IPS-20b (cell line): ENCODE data around the gene CLSTN2.

Experiments used
- H3K27ac ChIP-seq: one replicate; pipeline ENCODE4 v1.5.1; 2013; ENCODE audit warnings: low read length
- H3K27me3 ChIP-seq: 2 replicates; pipeline ENCODE4 v1.6.1; 2013; ENCODE audit warnings: mild to moderate bottlenecking, low read length, inconsistent platforms; ENCODE audit not compliant: insufficient read depth
- H3K36me3 ChIP-seq: 2 replicates; pipeline ENCODE4 v1.6.1; 2013; ENCODE audit warnings: low read depth, mild to moderate bottlenecking, inconsistent platforms, low read length, moderate library complexity; ENCODE audit not compliant: insufficient read depth
- H3K4me1 ChIP-seq: 2 replicates; pipeline ENCODE4 v1.6.1; 2013; ENCODE audit warnings: mild to moderate bottlenecking, control low read depth, inconsistent platforms, low read length, moderate library complexity; ENCODE audit not compliant: insufficient read depth
- H3K4me3 ChIP-seq: 2 replicates; pipeline ENCODE4 v1.5.1; 2013; ENCODE audit warnings: mild to moderate bottlenecking, low read length, inconsistent platforms
- H3K9ac ChIP-seq: 2 replicates; pipeline ENCODE4 v1.6.1; 2013; ENCODE audit warnings: low read depth, mild to moderate bottlenecking, inconsistent platforms, low read length, moderate library complexity
- H3K9me3 ChIP-seq: 2 replicates; pipeline ENCODE4 v1.6.1; 2013; ENCODE audit warnings: mild to moderate bottlenecking, low read depth, low read length, inconsistent platforms; ENCODE audit not compliant: insufficient read depth

CLSTN2 gene

DNA sequence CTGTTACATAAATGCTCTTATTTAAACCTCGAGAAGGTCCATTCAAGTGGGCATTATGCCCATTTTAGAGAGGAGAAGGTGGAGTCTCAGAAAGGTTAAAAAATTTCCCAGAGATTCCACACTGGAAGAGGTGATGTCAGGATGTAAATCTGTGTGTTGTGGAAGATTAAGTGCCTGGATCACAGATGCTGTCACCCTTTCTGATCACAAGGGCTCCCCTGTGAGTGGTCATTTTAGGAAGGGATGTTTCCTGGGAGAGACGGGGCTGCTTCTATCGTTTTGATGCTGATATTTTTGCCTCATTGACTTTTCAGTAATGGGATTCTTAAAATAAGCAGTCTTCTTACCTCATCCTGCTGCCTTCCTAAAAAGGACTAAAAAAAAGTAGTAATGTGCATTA lies 132.5 kb downstream of the CLSTN2 start:
- H3K9ac ChIP-seq, result no peak overlapping the region
- H3K4me3 ChIP-seq, result no peak overlapping the region
- no peaks in the 10 kb centered on the region for H3K4me1 ChIP-seq
- H3K36me3 ChIP-seq, result no peaks in the 10 kb centered on the region
- H3K27me3 ChIP-seq, result no peaks in the 10 kb centered on the region; the same call in 1 of the 2 replicates
- no peak overlapping the region for H3K27ac ChIP-seq
- H3K9me3 ChIP-seq, result no peaks in the 10 kb centered on the region

DNA sequence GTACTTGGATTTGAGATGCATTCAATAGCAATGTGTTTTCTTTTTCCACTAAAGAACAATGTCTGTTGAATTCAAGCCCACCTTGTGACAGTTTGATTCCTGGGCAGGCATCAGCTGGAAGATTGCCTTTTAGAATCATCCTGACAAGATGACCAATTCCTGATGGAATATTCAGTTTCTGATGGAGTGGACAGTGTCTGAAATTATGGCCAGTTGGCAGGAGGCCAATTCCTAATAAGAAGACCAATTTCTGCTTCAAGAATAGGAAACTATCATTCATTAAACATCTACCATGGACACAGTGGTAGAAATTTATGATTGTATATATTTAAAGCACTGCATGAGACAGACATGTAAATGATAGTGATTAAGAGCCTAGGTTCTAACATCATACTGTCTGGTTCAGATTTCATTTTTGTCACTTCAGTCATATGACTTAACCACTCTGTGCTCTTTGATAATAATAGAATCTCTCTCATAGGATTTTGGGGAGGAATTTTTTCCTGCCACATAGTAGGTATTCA lies 133.6 kb downstream of the CLSTN2 start:
- Histone ChIP-seq H3K9ac (no peak overlapping the region), H3K4me1 (no peaks in the 10 kb centered on the region), H3K36me3 (no peaks in the 10 kb centered on the region)

GRCh38 chr3:140073278-140074045 lies 138.5 kb downstream of the CLSTN2 start:
- no peak overlapping the region for H3K4me3 ChIP-seq
- H3K36me3 ChIP-seq, result no peaks in the 10 kb centered on the region
- H3K27ac ChIP-seq, result no peak overlapping the region
- no peaks in the 10 kb centered on the region for H3K4me1 ChIP-seq
- no peaks in the 10 kb centered on the region for H3K9me3 ChIP-seq
- H3K9ac ChIP-seq, result no peak overlapping the region
- no peaks in the 10 kb centered on the region for H3K27me3 ChIP-seq

More for the DNA sequence above, 133.6 kb downstream of the CLSTN2 start:
- H3K27me3 ChIP-seq, result no peaks in the 10 kb centered on the region; the same call in 1 of the 2 replicates
- H3K4me3 ChIP-seq, result no peak overlapping the region
- no peaks in the 10 kb centered on the region for H3K9me3 ChIP-seq
- no peak overlapping the region for H3K27ac ChIP-seq

- no peaks in the 10 kb centered on the region for H3K9me3 ChIP-seq
- no peak overlapping the region for H3K9ac ChIP-seq
- no peaks in the 10 kb centered on the region for H3K4me1 ChIP-seq
- H3K27ac ChIP-seq, result no peak overlapping the region
- H3K4me3 ChIP-seq, result no peak overlapping the region
- H3K27me3 ChIP-seq, result no peaks in the 10 kb centered on the region
- no peaks in the 10 kb centered on the region for H3K36me3 ChIP-seq
Measured at GRCh38 chr3:140076552-140076951, 141.6 kb downstream of the CLSTN2 start.

- Histone ChIP-seq H3K4me1 (no peaks in the 10 kb centered on the region), H3K27me3 (no peaks in the 10 kb centered on the region), H3K9me3 (no peaks in the 10 kb centered on the region), H3K27ac (no peak overlapping the region), H3K9ac (no peak overlapping the region), H3K4me3 (no peak overlapping the region), H3K36me3 (no peaks in the 10 kb centered on the region)
Measured at GRCh38 chr3:140077406-140077805, 142.4 kb downstream of the CLSTN2 start.

- no peaks in the 10 kb centered on the region for H3K9me3 ChIP-seq
- no peak overlapping the region for H3K4me3 ChIP-seq
- no peaks in the 10 kb centered on the region for H3K36me3 ChIP-seq
- no peak overlapping the region for H3K9ac ChIP-seq
- H3K27me3 ChIP-seq, result no peaks in the 10 kb centered on the region
- H3K4me1 ChIP-seq, result no peaks in the 10 kb centered on the region
- no peak overlapping the region for H3K27ac ChIP-seq
Measured at GRCh38 chr3:140078343-140078742, 143.4 kb downstream of the CLSTN2 start.

DNA sequence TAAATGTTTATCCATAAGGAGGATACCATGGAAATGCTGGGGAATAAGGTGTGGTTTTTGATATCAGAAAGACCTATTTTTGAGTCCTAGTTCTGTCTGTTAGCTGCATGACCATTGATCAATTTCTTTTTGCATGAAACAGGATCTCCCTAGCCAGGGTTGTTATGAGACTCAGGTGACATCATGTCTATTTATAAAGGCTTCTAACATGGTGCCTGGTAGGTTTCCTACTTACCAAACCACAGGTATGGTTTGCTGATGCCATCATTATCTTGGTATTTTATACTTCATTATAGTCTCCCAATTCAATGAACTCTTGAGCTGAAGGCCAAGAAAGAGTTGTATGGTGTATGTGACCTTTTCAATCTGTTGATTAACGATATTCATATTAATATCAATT lies 144.0 kb downstream of the CLSTN2 start:
- no peaks in the 10 kb centered on the region for H3K36me3 ChIP-seq

DNA sequence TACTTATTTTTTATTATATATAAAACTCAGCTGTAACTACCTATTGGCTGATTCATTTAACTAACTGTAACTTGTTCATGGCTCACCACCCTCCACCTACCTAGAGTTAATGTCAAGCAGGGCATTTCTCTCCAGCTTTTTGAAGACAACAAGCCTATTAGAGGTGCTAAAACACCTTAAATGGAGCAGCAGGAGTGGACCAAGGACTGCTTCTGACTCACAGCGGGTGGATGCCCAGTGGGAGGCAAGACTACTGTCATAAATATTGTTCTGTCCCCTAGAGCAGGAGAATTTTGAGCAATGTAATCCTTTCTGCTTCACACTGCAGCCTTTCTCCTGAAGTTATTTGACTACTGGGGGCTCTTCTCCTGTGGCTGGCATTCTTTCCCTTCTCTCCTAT lies 146.9 kb downstream of the CLSTN2 start:
- H3K4me1 ChIP-seq, result no peaks in the 10 kb centered on the region
- H3K9me3 ChIP-seq, result no peaks in the 10 kb centered on the region
- H3K4me3 ChIP-seq, result no peak overlapping the region
- no peak overlapping the region for H3K27ac ChIP-seq
- H3K9ac ChIP-seq, result no peak overlapping the region
- H3K36me3 ChIP-seq, result no peaks in the 10 kb centered on the region
- no peaks in the 10 kb centered on the region for H3K27me3 ChIP-seq

More for the DNA sequence above, 144.0 kb downstream of the CLSTN2 start:
- Histone ChIP-seq H3K4me3 (no peak overlapping the region), H3K27me3 (no peaks in the 10 kb centered on the region), H3K4me1 (no peaks in the 10 kb centered on the region), H3K27ac (no peak overlapping the region), H3K9ac (no peak overlapping the region), H3K9me3 (no peaks in the 10 kb centered on the region)

DNA sequence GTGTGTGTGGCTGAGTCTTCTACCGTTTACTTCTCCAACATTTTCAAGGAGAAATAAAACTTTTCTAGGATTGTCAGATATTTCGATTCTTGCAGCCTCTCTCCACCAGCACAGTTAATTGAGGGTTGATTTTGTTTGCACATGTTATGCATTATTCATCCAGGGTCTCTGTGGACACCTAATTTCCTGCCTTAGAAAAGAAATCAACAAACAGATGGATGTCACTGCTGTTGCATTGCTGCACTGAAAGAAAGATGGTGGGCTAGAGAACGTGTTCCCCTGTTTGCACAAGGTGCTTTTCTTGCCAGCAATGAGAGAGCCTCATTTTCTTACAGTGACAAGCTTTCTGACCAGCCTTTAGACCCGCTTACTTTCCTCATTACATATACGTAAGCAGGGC lies 150.0 kb downstream of the CLSTN2 start:
- peaks cover 5% of the 10 kb centered on the region; the same call in 1 of the 2 replicates for H3K9me3 ChIP-seq
- H3K27me3 ChIP-seq, result no peaks in the 10 kb centered on the region
- no peaks in the 10 kb centered on the region for H3K36me3 ChIP-seq
- no peak overlapping the region for H3K4me3 ChIP-seq
- H3K9ac ChIP-seq, result no peak overlapping the region
- H3K27ac ChIP-seq, result no peak overlapping the region
- no peaks in the 10 kb centered on the region for H3K4me1 ChIP-seq

DNA sequence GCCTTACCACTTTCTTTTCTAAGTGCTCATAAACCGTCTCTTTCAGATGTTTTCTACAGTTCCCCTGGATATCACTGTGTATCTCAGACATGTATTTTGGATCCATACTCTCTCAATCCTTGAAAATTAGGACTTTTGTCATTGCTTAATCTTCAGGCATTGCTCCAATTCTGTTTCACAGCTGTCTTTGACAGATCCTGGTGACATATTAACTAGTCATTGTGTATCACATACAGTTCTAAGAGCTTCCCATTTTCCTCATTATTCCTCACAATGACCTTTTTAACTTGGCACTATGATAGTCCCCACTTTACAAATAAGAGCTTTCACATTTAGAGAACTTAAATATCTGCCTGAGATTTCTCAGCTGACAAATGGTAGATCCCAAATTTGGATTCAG lies 151.7 kb downstream of the CLSTN2 start:
- Histone ChIP-seq H3K27ac (no peak overlapping the region), H3K9me3 (peaks cover 5% of the 10 kb centered on the region; the same call in 1 of the 2 replicates), H3K36me3 (no peaks in the 10 kb centered on the region), H3K4me3 (no peak overlapping the region), H3K9ac (no peak overlapping the region), H3K4me1 (no peaks in the 10 kb centered on the region), H3K27me3 (no peaks in the 10 kb centered on the region)

DNA sequence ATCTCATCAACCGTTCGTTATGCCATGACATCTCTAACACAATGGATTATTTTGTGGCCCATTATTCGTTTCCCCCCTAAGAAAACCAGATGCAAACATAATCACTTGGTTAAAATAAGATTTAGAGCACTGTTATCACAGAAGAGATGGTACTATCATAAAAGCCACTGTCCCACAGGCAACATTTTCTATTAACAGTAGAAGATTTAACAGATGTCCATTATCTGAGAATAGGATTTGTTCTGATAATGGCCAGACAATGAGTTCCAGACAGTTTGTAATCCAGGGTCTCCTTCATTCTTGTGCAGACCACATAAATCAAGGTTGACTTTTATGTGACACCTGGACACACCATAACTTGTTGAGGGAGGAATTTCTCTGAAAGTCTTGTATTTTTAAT lies 153.1 kb downstream of the CLSTN2 start:
- H3K9ac ChIP-seq, result no peak overlapping the region
- peaks cover 5% of the 10 kb centered on the region; the same call in 1 of the 2 replicates for H3K9me3 ChIP-seq
- H3K36me3 ChIP-seq, result no peaks in the 10 kb centered on the region
- no peak overlapping the region for H3K27ac ChIP-seq
- no peaks in the 10 kb centered on the region for H3K4me1 ChIP-seq
- no peak overlapping the region for H3K4me3 ChIP-seq
- no peaks in the 10 kb centered on the region for H3K27me3 ChIP-seq

- no peaks in the 10 kb centered on the region for H3K4me1 ChIP-seq
Measured at GRCh38 chr3:140088513-140088912, 153.5 kb downstream of the CLSTN2 start.

More at GRCh38 chr3:140088513-140088912, 153.5 kb downstream of the CLSTN2 start:
- Histone ChIP-seq H3K36me3 (no peaks in the 10 kb centered on the region), H3K9me3 (peaks cover 5% of the 10 kb centered on the region; the same call in 1 of the 2 replicates), H3K27ac (no peak overlapping the region), H3K4me3 (no peak overlapping the region), H3K9ac (no peak overlapping the region), H3K27me3 (no peaks in the 10 kb centered on the region)
